ENCODE data around the gene TET2.

TET2 gene

DNA sequence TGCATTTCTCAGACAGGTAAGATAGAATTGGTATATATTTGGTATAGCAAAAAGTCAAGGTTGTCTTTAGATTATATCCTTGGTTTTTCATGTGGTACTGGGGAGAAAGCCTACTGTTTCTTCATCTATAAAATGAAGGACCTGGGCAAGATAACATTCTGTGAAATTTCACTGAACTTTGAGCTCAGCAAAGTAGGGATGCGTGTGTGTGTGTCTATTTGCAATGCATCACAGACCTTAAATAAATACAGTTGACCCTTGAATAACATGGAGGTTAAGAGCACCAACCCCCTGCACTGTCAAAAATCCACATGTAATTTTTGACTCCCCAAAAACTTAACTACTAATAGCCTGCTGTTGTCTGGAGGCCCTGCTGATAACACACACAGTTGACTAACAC, 25.2 kb downstream of the TET2 start:
- DNase-seq (ENCODE audit: low read depth), result no peak
- no peak for TF ChIP-seq CTCF (conservative IDR thresholded peaks at IDR 0.05; ENCODE audit: control insufficient read depth, insufficient read depth, low read depth, low read length)
- H3K4me3 ChIP-seq (ENCODE audit: control insufficient read depth, low read depth, low read length), result no peak overlapping the region

DNA sequence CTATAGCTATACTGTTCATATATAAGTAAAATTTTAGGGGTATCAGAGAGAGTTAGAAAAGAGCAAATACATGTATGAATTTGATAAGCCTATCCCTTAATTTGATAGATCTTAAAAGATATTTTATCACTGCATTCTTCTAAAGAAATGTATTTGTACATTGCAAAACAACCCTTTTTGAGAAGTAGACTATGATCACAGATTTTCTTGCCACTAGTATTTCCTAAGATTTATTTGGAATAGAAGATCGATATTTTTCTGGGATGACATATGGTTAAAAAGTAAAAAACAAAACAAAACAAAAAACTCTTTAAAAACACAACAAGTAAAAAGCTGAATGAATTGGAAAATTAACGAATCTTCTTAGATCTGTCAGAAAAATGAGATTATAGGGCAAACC, 27.4 kb downstream of the TET2 start:
- no peak for TF ChIP-seq CTCF (conservative IDR thresholded peaks at IDR 0.05; ENCODE audit: control insufficient read depth, insufficient read depth, low read depth, low read length)
- no peak overlapping the region for H3K4me3 ChIP-seq (ENCODE audit: control insufficient read depth, low read depth, low read length)
- no peak for DNase-seq (ENCODE audit: low read depth)

DNA sequence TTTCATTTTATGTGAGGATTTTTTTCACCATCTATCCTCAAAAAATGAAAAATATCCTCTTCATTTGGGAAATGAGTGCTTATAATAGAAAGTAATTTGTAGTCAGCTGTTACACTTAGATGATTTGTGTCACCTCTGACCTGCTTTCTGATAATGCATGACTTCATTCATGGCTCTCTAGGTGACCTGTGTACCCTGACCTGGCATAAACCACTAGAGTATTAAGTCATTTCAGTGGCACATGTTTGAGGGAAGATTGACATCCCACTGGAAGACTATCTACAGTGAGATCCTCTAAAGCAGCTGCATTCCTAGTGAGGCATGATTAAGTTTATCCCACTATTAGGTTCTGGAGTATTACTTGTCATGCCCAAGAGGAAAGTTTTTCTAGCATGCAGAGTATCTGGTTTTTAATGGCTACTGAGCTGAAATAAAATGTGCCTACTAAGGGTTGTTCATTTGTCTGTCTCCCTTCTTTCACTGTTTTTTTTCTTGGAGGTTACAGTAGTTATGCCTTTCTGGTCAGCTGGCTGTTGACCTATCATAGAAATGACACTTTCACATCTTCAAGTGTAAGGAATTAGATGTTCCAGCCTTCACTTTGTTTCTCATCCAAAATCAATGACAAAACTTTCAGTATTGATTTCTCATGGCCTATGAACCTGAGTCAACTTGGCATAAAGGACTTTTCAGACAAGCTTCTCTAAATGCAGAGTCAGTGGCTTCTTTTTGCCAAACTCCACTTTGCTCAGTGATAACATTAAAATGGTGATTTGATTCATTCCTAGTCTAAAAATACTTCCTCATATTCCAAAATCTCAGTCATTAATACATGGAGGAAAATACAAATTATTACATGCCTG, 33.1 kb downstream of the TET2 start:
- TF ChIP-seq CTCF (conservative IDR thresholded peaks at IDR 0.05; ENCODE audit: control insufficient read depth, insufficient read depth, low read depth, low read length), result no peak
- DNase-seq (ENCODE audit: low read depth), result peak; percentile 27
- no peak overlapping the region for H3K4me3 ChIP-seq (ENCODE audit: control insufficient read depth, low read depth, low read length)

DNA sequence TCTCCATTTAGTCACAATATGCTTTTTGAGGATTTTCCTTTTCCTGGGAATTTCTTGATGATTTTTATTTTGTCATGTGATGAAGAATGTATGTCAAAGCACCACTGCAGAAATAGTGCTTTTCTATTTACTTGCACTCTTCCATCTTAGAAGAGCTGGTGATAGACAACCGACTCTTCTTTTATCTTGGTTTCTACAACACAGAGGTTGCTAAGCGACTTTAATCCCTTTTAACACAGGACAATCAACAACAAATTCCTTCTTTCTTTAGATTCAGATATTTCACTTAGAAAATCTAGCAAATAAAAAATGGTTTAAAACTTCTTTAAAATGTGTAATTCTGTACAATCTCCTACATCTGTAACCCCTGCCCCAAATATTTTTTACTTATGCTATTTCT, 34.6 kb downstream of the TET2 start:
- no peak for TF ChIP-seq CTCF (conservative IDR thresholded peaks at IDR 0.05; ENCODE audit: control insufficient read depth, insufficient read depth, low read depth, low read length)
- H3K4me3 ChIP-seq (ENCODE audit: control insufficient read depth, low read depth, low read length), result no peak overlapping the region
- no peak for DNase-seq (ENCODE audit: low read depth)

DNA sequence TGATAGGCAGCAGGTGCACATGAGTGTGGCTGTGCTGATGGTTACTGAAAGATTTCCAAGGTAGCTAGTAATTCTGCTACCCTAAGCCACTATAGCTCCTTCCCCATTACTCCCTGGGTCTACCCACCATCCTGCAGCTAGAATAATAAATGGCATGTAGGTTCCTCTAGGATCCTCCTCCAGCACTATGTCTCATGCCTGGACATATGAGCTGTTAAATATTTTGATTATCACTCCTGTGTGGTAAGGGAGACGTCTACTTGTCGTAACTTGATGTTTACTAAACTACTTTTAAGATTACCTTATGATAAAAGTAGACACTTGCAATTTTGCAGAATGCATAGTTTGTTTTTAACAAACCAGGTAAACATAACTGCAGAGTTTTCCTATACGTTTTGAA, 35.5 kb downstream of the TET2 start:
- no peak for DNase-seq (ENCODE audit: low read depth)
- TF ChIP-seq CTCF (conservative IDR thresholded peaks at IDR 0.05; ENCODE audit: control insufficient read depth, insufficient read depth, low read depth, low read length), result no peak
- no peak overlapping the region for H3K4me3 ChIP-seq (ENCODE audit: control insufficient read depth, low read depth, low read length)

DNA sequence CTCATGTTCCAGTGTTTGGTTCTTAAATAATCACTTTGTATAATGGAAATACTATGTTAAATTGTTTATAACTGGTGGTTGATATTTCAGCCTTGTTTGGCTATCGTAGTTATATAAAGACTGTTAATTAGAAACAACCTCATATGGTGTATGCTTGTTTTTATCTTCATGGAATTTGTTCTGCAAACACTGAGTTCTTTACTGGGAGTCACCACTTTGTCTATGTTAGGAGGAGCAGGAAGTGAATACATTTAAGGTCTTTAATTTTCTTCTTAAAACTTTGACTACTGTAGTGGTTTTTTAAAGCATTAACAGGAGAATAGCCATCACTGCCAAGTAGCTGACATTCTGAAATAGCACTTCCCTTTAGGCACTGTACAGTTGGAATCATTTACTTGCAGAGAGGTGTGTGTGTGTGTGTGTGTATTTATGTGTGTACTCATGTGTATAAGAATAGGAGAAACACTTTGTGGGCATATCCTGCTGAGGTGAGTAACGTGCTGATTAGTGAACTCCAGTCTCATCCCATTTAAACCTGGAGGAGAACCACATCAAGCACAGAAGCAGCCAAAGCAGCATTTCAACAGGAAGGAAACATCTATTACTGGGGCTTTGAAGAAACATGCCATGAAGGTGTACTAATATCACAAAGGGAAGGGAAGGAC, 37.8 kb downstream of the TET2 start:
- TF ChIP-seq CTCF (conservative IDR thresholded peaks at IDR 0.05; ENCODE audit: control insufficient read depth, insufficient read depth, low read depth, low read length), result no peak
- no peak for DNase-seq (ENCODE audit: low read depth)
- H3K4me3 ChIP-seq (ENCODE audit: control insufficient read depth, low read depth, low read length), result no peak overlapping the region

All from fibroblast of mammary gland (primary cell).